Natural killer cell treated with Interleukin-12 subunit alpha and Interleukin-12 subunit beta and Interleukin-15 and Interleukin-18, amount 100 ng/mL, for 72 hours (primary cell): ENCODE results near the gene GALNT14. TPM values are rescaled to one million over a fixed set of nuclear protein-coding genes. Genes with fewer than 3 reads are reported as not detected.

ENCODE experiments used
- ATAC-seq, 2 donors: fragments of 150-1000 bp; cut with Tn5 transposase in 1 of 2; sonication (Bioruptor Pico), chemical (Tn5 transposase) in 1 of 2; 2 replicates each; pipeline ENCODE4 v1.10.0; 2021
- DNase-seq: peaks from one replicate; pipeline ENCODE4 v3.0.0; 2022; ENCODE audit warnings: low spot score
- H3K27ac Mint-ChIP-seq, 2 donors: 1 replicate in 1 of 2; 2 replicates in 1 of 2; pipeline ENCODE4 v1.8.0; 2022; ENCODE audit warnings: mixed read lengths in 2 of 2, mild to moderate bottlenecking in 1 of 2, moderate library complexity in 1 of 2
- H3K27me3 Mint-ChIP-seq, 2 donors: 1 replicate in 1 of 2; 2 replicates in 1 of 2; pipeline ENCODE4 v1.8.0; 2022; ENCODE audit warnings: mixed read lengths in 2 of 2
- H3K36me3 Mint-ChIP-seq: one replicate; pipeline ENCODE4 v1.8.0; 2022; ENCODE audit warnings: mixed read lengths
- H3K4me1 Mint-ChIP-seq, 2 donors: 1 replicate in 1 of 2; 2 replicates in 1 of 2; pipeline ENCODE4 v1.8.0; 2022; ENCODE audit warnings: low read depth in 2 of 2, mixed read lengths in 2 of 2, mild to moderate bottlenecking in 1 of 2
- H3K4me3 Mint-ChIP-seq: one replicate; pipeline ENCODE4 v1.8.0; 2022; ENCODE audit warnings: mixed read lengths
- H3K9me3 Mint-ChIP-seq: 2 replicates; pipeline ENCODE4 v1.8.0; 2022; ENCODE audit warnings: mixed read lengths
- total RNA-seq, 2 donors: library from RNA; stranded (reverse); gene quantifications; one replicate each; pipeline ENCODE4 v1.2.3, GENCODE V29; 2022

GALNT14 gene
- total RNA-seq, 2 donors from 2014 or later: 1.3 TPM; not detected in 1

DNA sequence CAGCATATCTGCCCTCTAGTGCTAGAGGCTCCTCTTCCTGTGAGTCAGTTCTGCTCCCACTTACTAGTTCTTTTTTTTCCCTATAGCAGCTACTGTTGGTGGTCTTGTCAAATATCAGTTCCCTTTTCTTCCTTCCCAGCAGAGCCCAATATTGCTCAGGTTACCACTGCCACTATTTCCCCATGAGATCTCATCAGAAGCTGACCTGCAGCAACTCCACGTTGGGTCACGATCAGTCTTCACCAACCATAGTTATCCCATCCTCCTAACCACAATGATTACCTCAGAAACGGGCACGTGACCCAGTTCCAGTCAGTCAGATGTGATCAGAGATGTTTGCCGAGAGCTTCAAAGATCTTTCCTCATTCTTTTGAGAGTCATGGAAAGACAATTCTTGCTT, 271.3 kb downstream of the GALNT14 start:
- Mint-ChIP-seq H3K4me3 (no peak overlapping the region), H3K27ac (no peak overlapping the region)

DNA sequence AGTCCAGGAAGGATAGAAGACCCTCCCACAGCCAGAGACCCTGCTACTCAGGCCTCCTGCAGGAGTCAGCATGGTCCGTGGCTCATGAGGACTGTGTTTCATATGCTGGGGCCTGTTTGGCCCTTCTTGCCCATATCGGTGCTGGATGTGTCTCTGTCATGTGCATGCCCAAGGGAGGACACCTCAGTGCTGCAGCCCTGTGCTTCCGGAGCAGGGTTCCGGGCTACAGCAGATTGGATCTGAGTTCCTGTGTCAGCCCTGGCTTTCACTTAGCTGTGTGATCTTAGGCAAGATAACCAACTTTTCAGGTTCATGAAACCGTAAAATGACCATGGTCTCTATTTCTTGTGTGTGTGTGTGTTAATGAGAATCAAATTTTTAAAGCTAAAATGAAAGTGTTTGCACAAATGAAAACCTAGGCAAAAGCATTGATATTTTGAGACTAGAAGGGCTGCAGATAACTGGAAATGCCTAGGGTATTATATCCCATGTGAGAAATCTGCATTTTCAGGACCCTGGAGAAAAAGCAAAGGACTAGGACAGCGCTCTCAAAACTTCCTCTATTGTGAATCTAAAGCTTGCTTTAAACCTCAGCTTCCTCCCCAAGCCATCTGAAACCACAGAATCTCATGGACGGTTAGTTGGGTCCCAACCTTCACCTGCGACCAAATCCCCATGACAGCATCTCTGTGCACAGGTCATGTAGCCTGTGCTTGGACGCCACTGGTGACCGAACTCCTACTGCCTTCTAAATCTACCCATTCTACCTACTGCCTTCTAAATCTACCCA, 272.2 kb downstream of the GALNT14 start:
- H3K9me3 Mint-ChIP-seq: no peaks in the 10 kb centered on the region
- H3K27me3 Mint-ChIP-seq: peaks cover 6 to 22% of the 10 kb centered on the region in 2 donors
- ATAC-seq: no peak
- no peaks in the 10 kb centered on the region for H3K36me3 Mint-ChIP-seq
- H3K27ac Mint-ChIP-seq: no peak overlapping the region
- DNase-seq: no peak
- H3K4me3 Mint-ChIP-seq: no peak overlapping the region
- H3K4me1 Mint-ChIP-seq: peaks cover 4 to 5% of the 10 kb centered on the region in 2 donors

More for the DNA sequence above, 271.3 kb downstream of the GALNT14 start:
- Mint-ChIP-seq H3K27me3 (peaks cover 6 to 22% of the 10 kb centered on the region in 2 donors), H3K9me3 (no peaks in the 10 kb centered on the region), H3K4me1 (peaks cover 4 to 5% of the 10 kb centered on the region in 2 donors), H3K36me3 (no peaks in the 10 kb centered on the region)
- ATAC-seq (no peak), DNase-seq (no peak)

DNA sequence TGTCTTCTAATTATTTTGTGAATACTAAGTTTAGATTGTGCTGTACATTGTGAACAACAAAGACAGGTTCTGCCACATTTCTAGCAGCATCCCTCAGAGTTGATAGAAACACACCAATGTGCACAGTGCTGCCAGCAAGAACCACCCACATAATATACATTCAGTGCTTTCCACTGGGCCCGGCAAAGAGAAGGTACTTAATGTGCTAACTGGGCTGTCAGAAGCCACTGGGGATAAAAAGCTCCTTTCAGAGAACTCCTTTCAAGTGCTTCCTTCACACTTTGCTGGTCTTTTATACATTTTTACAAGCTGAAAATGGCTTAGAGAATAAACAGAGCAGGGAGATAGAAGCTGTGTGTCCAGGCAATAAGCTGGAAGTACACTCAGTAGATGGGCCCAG, 273.0 kb downstream of the GALNT14 start:
- H3K4me1 Mint-ChIP-seq: peaks cover 4 to 5% of the 10 kb centered on the region in 2 donors
- no peak overlapping the region for H3K27ac Mint-ChIP-seq
- DNase-seq (no peak), ATAC-seq (no peak)
- H3K27me3 Mint-ChIP-seq: peaks cover 6 to 22% of the 10 kb centered on the region in 2 donors
- no peaks in the 10 kb centered on the region for H3K36me3 Mint-ChIP-seq
- no peaks in the 10 kb centered on the region for H3K9me3 Mint-ChIP-seq
- H3K4me3 Mint-ChIP-seq: no peak overlapping the region

DNA sequence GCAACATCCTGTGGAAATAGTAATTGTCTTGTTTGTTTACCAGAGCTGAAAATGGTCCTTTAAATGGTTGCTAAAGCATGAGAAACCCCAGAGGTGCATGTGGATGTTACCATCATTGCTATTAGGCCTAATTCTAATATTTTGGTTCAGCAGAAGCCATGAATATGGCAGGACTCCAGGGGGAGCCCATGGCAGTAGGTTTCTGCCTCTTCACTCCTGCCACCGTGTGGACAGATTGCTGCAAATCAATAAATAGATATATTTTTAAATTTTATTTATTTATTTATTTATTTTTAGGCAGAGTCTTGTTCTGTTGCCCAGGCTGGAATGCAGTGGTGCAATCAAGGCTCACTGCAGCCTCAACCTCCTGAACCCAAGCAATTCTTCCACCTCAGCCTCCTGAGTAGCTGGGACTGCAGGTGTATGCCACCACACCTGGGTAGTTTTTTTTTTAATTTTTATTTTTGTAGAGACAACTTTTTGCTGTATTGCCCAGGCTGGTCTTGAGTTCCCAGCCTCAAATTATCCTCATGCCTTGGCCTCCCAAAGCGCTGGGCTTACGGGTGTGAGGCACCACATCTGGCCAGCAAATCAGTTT, 276.1 kb downstream of the GALNT14 start:
- ATAC-seq (no peak), DNase-seq (no peak)
- Mint-ChIP-seq H3K4me3 (no peak overlapping the region), H3K27me3 (peaks cover 13 to 20% of the 10 kb centered on the region in 2 donors), H3K9me3 (no peaks in the 10 kb centered on the region), H3K27ac (no peak overlapping the region), H3K4me1 (peaks cover 4% of the 10 kb centered on the region in 2 donors), H3K36me3 (no peaks in the 10 kb centered on the region)

DNA sequence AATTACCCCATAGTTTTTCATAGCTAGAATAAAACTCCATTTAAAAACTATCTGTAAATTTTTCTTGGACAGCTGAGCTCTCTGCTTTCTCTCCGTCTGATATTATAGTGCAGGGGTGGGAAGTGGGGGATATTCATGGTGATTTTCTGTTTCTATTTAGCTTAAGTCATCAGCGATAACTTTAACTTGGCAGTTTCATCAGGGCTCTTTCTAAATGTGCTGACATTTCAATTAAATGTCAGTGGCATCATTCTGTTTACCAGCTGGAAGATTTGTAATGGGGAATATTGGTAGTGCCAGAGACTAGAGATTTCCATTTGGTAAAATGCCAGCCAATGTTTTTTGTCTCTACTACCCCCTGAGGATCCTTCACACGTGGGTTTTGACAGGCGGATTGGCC, 277.5 kb downstream of the GALNT14 start:
- no peak for DNase-seq
- Mint-ChIP-seq H3K9me3 (no peaks in the 10 kb centered on the region), H3K36me3 (no peaks in the 10 kb centered on the region), H3K4me1 (no peaks in the 10 kb centered on the region), H3K27me3 (peaks cover 9 to 21% of the 10 kb centered on the region in 2 donors), H3K4me3 (no peak overlapping the region), H3K27ac (no peak overlapping the region)
- ATAC-seq: no peak

Other genes starting within 250 kb of the GALNT14 start
- 1 to 10 TPM in 1 of 2 donors, under 1 TPM in 1; 0.43 to 1.2 TPM for gene CAPN14, start 79.1 kb upstream of the GALNT14 start, total RNA-seq
- 1 to 10 TPM; 1.7 to 2.9 TPM for gene EHD3, start 95.7 kb upstream of the GALNT14 start, total RNA-seq